Stimulated activated CD8-positive, alpha-beta memory T cell treated with anti-CD3 and anti-CD28 coated beads, Interleukin-15, amount 100 ng/mL, for 1 hour (primary cell): ENCODE results near the gene ACE.

Experiments used
- DNase-seq: peaks from one replicate; pipeline ENCODE4 v3.0.0-alpha.2; 2020; ENCODE audit warnings: low read depth

The ACE gene

DNA sequence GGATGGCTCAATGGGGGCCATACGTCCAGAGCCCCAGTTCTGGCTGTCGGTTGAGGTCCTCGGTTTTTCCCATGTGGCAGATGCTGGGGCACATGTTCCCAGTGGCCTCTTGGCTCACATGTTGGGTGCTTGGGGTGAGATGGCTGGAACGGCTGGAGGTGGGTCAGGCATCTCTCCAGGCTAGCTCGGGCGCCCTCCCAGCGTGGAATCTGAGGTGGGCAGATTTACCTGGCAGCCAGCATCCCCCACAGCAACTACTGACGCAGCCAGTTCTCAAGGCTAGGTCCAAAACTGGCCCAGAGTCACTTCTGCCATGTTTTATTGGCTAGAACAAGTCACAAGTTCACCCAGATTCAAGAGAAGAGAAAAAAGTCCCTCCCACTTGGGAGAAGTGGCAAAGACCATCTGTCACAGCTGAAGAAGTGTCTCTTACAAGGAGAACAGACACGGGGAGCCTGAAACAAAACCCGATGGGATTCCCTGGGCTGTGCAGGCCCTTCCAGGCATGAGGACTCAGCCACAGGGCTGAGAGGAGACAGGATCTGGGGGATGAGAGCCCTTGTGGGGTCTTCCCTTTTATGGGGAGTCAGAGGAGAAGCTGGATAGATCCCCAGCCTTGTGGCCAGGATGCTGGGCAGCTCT lies 15.2 kb downstream of the ACE start:
- DNase-seq: no peak

DNA sequence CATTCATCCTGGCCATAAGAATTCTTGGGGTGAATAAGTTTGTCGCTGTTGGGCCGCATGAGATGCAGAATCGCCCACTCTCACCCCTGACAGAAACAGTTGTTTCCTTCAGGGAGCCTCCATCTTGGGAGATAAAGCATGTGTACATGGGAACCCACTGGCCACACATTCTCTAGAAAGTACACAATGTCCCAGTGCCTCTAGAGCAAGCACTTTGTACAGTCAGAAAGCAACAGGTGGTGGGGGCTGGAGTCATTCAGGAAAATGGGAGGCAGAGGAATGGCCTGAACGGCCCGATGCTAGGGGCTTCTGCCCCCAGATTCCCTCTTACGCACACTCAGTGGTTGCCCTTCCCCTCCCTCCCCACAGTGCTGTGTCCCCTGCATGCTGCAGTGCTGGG lies 16.1 kb downstream of the ACE start:
- DNase-seq: no peak

DNA sequence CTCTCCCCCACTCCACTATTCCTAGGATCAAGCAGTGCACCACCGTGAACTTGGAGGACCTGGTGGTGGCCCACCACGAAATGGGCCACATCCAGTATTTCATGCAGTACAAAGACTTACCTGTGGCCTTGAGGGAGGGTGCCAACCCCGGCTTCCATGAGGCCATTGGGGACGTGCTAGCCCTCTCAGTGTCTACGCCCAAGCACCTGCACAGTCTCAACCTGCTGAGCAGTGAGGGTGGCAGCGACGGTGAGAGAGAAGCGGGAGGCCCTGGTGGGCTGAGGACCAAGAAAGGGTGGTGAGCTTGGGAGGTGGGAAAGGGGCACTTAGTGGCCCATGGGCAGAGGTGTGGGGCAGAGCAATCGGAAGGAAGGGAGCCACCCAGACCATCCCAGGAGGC lies 16.6 kb downstream of the ACE start:
- DNase-seq: no peak

DNA sequence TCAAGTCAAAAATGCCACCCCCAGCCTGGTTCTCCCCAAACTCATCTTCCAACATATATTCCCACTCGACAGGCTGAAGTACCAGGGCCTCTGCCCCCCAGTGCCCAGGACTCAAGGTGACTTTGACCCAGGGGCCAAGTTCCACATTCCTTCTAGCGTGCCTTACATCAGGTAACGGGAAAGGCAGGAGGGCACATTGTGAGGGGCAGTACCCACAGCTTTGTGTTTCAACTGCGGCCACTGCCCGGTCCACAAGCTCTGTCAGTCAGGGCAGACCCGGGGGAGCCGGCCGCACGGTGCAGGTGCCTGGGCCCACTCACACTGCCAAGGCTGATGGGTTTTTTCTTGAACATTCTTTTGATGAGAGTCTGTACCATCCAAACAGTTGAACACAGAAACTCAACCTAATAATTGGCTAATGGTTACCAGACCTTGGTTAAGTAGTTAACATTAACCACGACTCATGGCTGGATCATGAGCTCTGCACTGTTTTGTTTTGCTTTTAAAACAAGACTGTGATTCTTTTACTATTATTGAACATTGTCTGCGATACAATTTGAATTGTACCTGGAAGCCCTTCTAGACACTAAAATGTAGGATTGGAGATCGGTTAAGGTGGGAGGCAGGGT lies 17.6 kb downstream of the ACE start:
- no peak for DNase-seq

DNA sequence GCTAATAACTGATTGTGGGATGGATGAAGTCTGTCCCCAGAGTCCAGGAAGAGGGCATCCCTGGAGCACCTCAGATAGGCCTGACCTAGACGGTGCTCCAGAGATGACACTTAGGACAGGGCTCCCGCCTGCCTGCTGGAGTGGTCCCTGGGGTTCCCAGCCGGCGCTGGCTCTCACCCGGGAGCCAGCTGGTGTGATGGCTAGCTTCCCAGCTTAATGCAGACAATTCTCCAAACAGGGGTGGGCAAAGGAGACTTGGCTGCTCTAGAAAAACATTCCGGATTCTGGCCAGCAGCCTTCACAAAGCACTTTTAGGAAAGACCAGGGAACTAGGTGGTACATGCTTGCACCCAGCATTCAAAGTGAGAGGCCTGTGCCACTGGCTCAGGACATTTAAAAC lies 18.6 kb downstream of the ACE start:
- DNase-seq: no peak

DNA sequence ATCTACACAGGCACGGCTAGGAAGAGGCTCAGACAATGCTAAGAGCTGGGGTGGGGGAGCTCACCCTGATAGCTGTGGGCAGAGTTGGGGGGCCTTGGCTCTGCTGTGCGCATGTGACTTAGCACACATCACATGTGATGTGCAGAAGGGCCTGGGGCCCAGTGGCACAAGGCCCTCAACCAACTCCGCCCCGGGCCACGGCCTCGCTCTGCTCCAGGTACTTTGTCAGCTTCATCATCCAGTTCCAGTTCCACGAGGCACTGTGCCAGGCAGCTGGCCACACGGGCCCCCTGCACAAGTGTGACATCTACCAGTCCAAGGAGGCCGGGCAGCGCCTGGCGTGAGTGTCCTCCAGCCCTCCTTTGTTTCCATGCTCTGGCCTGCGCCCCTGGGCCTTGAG lies 19.3 kb downstream of the ACE start:
- DNase-seq: no peak

DNA sequence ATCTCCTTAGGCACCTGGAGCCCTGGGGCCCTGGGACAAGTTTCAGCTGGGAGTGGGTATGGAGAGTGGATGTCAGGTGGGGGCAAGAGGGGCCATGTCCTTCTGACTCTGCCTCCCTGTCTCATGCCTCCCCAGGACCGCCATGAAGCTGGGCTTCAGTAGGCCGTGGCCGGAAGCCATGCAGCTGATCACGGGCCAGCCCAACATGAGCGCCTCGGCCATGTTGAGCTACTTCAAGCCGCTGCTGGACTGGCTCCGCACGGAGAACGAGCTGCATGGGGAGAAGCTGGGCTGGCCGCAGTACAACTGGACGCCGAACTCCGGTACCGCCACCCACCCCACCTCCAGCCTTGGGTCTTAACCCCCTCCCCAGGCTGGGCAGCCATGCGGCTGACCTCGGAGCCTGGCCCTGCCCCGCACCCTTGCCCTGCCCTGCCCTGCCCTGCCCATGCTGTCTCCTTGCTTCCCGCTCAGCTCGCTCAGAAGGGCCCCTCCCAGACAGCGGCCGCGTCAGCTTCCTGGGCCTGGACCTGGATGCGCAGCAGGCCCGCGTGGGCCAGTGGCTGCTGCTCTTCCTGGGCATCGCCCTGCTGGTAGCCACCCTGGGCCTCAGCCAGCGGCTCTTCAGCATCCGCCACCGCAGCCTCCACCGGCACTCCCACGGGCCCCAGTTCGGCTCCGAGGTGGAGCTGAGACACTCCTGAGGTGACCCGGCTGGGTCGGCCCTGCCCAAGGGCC lies 20.0 kb downstream of the ACE start:
- no peak for DNase-seq

DNA sequence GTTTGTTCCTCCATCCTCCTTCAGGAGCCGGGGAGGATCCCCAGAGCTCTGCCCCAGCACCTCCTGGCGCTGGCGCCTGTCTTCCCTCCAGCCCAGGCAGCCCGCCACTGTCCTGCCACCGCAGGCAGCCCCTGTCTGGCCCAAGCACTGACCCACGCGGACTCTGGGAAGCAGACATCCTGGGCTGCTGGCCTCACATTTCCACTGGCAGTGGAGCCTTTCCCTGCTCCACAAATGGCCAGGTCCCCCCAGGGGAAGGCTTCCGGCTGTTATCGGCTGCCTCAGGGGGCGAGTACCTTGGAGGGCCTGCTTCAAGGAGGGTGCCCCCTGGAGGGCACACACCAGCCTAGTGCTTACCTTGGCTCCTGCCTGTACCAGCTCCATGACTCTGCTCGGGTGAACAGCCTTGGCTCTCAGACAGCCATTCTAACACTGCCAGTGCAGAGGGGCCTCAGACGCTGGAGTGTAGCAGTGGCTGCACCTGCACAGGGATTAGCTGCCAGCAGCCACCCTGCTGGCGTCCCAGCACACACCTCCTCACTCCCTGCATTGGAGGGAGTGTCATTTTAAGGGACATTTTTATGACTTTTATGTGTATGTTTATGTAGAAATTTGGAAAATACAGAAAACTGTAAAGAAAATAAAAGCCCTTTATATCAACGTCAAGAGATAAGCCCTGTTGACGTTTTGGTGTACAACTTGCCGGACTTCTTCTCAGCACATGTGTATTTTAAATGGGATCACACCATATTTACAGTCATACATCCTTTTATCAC lies 21.0 kb downstream of the ACE start:
- no peak for DNase-seq

DNA sequence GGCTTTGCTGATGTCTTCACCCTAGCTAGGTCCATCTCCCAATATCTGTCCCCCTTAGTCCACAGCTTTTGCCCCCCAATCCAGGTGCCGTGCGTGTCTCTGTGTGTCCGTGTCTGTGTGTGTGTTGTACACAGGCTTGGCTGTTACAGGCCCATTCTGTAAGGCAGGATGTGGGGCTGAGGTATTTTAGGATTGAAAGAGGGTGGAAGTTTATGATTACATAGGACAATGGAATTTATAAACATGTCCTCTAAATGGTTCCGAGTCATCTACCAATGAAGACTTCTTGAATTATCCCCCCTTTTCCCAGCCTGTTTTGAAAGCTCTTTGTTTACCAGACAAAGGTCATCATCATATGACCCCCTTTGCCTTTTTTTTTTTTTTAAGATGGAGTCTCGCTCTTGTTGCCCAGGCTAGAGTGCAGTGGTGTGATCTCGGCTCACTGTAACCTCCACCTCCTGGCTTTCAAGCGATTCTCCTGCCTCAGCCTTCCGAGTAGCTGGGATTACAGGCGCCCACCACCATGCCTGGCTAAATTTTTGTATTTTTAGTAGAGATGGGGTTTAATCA lies 21.9 kb downstream of the ACE start:
- no peak for DNase-seq

DNA sequence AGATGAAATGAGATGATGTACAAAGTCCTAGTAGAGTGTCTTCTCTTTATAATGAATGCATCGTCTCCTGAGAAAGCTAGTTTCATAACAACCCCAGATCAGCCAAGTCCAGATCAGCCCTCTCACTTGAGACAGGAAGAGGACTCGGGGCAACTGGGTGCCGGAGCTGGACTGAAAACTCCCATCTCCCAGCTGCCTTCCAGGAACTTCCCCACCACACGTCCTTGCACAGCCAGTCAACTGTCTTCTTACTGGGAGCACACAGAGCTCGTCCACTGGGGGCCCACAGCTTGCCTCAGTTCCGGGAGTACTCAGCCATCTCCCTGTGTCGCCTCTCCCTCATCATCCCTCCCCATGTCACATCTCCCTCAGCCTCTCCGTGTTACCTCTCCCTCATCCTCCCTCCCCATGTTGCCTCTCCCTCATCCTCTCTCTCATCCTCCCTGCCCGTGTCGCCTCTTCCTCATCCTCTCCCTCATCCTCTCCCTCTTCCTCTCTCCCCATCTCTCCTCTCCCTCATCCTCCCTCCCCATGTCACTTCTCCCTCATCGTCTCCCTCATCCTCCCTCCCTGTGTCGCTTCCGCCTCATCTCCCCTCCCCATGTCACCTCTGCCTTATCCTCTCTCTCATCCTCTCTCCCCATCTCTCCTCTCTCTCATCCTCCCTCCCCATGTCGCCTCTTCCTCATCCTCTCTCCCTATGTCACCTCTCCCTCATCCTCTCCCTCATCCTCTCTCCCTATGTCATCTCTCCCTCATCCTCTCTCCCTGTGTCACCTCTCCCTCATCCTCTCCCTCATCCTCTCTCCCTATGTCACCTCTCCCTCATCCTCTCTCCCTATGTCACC lies 23.9 kb downstream of the ACE start:
- no peak for DNase-seq

DNA sequence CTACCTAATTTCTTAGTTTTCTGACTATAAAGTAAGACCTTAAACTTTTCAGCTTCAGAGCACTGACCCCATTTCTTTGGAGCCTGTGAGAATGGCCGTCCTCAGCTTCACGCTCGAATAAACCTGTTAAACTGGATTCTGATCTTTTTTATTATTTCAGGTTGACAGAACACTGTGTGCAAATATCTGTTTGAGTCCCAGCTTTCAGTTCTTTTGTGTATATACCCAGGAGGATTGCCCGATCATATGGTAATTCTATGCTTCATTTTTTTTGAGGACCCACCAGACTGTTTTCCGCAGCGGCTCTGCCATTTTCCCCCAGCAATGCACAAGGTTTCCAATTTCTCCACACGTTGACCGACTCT lies 26.5 kb downstream of the ACE start:
- DNase-seq: no peak

DNA sequence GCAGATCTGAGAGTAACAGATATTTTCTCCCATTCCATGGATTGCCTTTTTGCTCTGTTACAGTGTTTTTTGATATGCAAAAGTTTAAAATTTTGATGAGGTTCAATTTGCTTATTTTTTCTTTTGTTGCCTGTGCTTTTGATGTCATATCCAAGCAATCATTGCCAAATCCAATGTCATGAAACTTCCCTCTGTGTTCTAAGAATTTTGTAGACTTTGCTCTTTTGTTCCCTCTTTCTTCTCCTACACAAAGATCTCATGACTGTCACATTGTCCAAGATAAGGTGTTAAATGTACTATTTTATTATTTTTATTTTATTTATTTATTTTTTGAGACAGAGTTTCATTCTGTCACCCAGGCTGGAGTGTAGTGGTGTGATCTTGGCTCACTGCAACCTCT lies 27.4 kb downstream of the ACE start:
- no peak for DNase-seq

DNA sequence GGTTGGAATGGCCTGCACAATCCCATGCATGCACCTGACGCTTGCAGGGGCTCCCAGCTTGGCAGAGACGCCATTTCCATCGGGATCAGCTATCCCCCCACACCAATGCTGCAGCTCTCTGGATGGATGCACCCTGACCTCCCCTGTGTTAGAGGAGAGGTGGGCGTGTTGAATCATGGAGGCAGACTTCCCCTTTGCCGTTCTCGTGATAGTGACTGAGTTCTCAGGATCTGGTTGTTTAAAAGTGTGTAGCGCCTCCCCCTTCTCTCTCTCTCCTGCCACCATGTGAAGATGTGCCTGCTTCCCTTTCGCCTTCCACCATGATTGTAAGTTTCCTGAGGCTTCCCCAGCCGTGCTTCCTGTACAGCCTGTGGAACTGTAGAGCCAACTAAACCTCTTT lies 28.5 kb downstream of the ACE start:
- no peak for DNase-seq

DNA sequence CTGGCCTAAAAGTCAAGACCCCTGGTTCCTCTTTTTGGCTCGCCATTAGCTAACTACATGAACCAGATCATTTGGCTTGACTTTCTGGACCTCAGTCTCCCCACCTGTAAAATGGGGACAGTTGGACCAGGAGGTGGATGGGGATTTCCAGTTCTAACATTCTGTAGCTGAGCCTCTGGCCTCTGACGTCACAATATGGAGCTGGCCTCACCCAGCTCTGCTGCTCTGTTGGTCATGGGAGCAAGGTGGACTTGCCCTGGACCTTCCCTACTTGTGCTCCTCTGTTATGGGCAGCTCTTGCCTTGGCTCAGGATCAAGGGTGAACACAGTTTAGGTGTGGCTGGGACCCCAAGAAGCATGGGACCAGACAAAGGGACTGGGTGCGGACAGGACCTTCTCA lies 29.8 kb downstream of the ACE start:
- DNase-seq: no peak

DNA sequence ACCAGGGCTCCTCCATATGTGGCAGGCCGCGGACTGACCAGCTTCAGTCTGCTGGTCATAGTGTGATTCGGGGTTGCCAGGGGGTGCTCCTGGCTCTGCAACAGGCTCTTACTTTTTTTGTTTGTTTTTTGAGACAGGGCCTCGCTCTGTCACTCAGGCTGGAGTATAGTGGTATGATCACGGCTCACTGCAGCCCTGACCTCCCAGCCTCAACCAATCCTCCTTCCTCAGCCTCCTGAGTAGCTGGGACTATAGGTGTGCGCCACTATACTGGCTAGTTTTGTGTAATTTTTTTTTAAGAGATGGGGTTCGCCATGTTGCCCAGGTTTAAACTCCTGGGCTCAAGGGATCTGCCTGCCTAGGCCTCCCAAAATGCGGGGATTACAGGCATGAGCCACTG lies 34.5 kb downstream of the ACE start:
- DNase-seq: no peak

DNA sequence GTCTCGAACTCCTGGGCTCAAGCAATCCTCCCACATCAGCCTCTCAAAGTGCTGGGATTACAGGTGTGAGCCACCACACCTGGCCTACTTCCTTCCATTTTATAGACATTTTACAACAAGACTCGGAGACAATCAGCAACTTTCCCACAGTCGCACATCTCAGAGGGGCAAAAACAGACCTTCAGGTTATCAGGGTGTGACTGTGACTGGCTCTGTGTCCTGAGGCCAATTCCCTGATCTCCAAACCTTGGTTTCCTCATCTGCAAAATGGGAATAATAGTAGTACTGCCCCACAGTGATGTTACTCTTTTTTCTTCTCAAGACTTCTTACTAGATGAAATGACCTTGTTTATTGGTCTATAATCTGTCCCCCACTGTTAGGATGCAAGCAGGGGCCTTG lies 35.5 kb downstream of the ACE start:
- DNase-seq: no peak

DNA sequence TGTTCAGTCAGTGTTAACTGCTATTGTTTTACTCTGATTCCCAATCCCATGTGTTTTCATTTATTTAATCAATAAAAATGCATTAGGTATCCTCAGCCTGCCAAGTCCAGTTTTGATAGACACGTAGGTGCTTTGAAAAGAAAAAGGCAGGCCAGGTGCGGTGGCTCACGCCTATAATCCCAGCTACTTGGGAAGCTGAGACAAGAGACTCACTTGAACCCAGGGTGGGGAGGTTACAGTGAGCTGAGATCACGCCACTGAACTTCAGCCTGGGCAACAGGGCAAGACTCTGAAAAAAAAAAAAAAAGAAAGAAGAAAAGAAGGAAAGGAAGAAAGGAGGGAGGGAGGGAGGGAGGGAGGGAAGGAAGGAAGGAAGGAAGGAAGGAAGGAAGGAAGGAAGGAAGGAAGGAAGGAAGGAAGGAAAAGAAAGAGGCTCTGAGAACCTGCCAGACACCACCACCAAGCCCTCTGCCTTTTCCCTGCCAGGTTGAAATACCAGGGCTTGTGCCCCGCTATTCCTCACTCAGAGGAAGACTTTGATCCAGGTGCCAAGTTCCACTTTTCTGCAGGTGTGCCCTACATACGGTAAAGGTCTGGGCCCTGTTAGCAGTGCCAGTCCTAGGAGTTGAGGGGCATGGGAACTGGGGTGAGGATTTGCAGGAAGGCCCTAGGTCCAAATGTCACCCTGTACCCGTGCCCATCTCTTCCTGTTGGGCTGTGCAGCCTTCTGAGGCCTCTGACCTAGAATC lies 36.2 kb downstream of the ACE start:
- DNase-seq: no peak

DNA sequence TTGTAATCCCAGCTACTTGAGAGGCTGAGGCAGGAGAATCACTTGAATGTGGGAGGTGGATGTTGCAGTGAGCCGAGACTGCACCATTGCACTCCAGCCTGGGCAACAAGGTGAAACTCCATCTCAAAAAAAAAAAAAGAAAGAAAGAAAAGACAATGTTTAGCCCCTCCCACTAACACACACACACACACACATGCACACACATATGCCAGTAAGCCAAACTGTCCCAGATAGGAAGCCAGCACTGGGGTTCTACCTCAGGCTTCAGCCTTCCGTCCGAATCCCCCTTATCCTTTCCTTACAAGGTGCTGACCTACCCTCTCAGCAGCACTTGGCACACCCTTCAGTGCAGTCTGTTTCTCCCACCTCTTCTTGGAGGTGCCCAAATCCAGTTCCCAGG lies 37.6 kb downstream of the ACE start:
- DNase-seq: no peak

DNA sequence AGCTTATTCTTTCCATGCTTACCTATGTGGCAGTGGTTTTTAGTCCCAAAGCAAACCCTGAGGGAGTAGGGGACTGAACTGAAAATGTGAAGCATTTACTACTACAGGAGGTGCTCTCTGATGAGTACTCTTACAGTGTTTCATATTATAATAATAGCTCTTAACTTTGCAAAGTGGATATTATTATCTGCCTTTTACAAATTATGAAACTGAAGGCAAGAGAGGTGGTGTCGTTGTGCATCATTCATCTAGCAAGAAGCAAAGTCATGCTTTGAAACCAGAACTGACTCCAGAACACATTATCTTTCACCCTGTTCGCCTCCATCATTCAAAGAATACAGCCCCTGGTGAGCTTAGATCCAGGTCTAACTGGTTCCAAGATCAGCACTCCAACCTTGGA lies 38.1 kb downstream of the ACE start:
- DNase-seq: no peak

DNA sequence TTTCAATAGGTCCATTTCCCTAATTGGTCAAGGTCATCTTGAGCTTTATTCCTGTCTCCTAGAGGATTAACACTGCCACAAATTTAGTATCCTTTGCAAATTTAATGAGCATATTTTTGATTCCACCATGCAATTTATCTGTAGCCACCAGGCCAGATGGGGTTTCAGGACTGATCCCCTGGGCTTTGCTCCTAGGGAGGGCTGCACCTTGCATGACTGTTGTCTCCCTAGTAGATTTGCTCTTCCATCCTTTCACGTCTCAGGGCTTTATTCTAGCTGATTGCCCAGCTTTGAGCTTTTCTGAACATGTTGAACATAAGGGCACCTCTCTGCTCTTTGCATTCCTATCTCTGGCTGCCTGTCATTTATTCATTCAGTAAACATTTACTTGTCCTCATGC lies 38.6 kb downstream of the ACE start:
- no peak for DNase-seq
